ENCODE measurements around the gene ESRRB. TPM values are rescaled to one million over a fixed set of nuclear protein-coding genes. Genes with fewer than 3 reads are reported as not detected.

The ESRRB gene
- total RNA-seq, 1 donor from 2014 or later: not detected

GRCh38 chr14:76346391-76347160 is 29.4 kb upstream of the ESRRB start:
- Mint-ChIP-seq H3K27me3 (ENCODE audit: unreplicated experiment) (peaks cover 22% of the 10 kb centered on the region), H3K4me1 (ENCODE audit: unreplicated experiment) (peaks cover 8% of the 10 kb centered on the region), H3K9me3 (ENCODE audit: unreplicated experiment) (no peaks in the 10 kb centered on the region), H3K36me3 (ENCODE audit: unreplicated experiment) (no peaks in the 10 kb centered on the region), H3K4me3 (ENCODE audit: unreplicated experiment) (no peak overlapping the region), H3K27ac (ENCODE audit: unreplicated experiment) (no peak overlapping the region)
- no peak for DNase-seq (ENCODE audit: extremely low spot score, unreplicated experiment)
- TF ChIP-seq CTCF (IDR thresholded peaks at IDR 0.05): no peak

DNA sequence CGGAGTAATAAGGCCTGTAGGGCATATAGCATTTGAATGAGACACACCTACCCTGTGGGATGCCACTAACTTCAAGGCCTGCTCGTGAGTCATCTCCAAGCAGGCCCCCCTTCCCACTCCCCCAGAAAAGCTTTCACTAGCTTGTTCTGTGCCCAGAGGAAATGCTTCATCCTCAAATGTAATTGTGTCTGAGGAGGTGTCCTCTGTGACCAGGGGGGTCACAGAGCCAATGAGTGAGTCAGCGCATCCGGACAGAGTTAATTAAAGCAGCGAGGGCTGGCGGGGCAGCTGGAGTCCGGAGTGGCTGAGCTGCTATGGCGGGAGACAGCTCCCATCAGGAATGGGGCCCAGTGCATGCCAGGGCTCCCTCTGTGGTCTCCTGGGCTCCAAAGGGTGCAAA is 27.0 kb upstream of the ESRRB start:
- Mint-ChIP-seq H3K27ac (ENCODE audit: unreplicated experiment) (no peak overlapping the region), H3K4me1 (ENCODE audit: unreplicated experiment) (peaks cover 13% of the 10 kb centered on the region), H3K9me3 (ENCODE audit: unreplicated experiment) (no peaks in the 10 kb centered on the region), H3K36me3 (ENCODE audit: unreplicated experiment) (no peaks in the 10 kb centered on the region), H3K27me3 (ENCODE audit: unreplicated experiment) (peaks cover 9% of the 10 kb centered on the region), H3K4me3 (ENCODE audit: unreplicated experiment) (no peak overlapping the region)
- DNase-seq (ENCODE audit: extremely low spot score, unreplicated experiment): no peak
- TF ChIP-seq CTCF (IDR thresholded peaks at IDR 0.05): no peak

GRCh38 chr14:76349993-76350392 is 25.9 kb upstream of the ESRRB start:
- no peak for TF ChIP-seq CTCF (IDR thresholded peaks at IDR 0.05)
- no peaks in the 10 kb centered on the region for H3K36me3 Mint-ChIP-seq (ENCODE audit: unreplicated experiment)
- no peak for DNase-seq (ENCODE audit: extremely low spot score, unreplicated experiment)
- H3K9me3 Mint-ChIP-seq (ENCODE audit: unreplicated experiment): no peaks in the 10 kb centered on the region
- peaks cover 9% of the 10 kb centered on the region for H3K27me3 Mint-ChIP-seq (ENCODE audit: unreplicated experiment)
- H3K4me3 Mint-ChIP-seq (ENCODE audit: unreplicated experiment): no peak overlapping the region
- peaks cover 13% of the 10 kb centered on the region for H3K4me1 Mint-ChIP-seq (ENCODE audit: unreplicated experiment)
- H3K27ac Mint-ChIP-seq (ENCODE audit: unreplicated experiment): no peak overlapping the region

DNA sequence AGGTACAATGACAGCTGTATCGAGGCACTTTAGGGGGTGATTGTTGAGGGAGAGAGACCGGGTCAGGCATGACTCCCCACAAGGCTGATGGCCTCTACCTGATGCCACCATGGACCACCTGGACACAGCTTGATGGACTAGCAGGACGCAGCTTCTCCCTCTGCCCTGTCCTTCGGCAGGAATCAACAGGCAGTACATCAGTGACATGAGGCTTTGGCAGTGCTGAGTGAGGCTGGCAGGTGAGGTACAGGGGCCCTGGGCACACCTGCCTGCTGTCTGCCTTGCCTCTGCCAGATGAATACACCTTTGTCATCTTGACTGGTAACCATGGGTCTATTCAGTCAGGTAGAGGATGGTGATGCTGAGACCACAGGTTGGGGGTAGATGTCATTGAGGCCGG is 25.3 kb upstream of the ESRRB start:
- DNase-seq (ENCODE audit: extremely low spot score, unreplicated experiment): no peak
- Mint-ChIP-seq H3K9me3 (ENCODE audit: unreplicated experiment) (no peaks in the 10 kb centered on the region), H3K4me3 (ENCODE audit: unreplicated experiment) (no peak overlapping the region), H3K27ac (ENCODE audit: unreplicated experiment) (no peak overlapping the region), H3K27me3 (ENCODE audit: unreplicated experiment) (peaks cover 10% of the 10 kb centered on the region), H3K36me3 (ENCODE audit: unreplicated experiment) (no peaks in the 10 kb centered on the region), H3K4me1 (ENCODE audit: unreplicated experiment) (peaks cover 13% of the 10 kb centered on the region)
- no peak for TF ChIP-seq CTCF (IDR thresholded peaks at IDR 0.05)

- peaks cover 10% of the 10 kb centered on the region for H3K27me3 Mint-ChIP-seq (ENCODE audit: unreplicated experiment)
- no peaks in the 10 kb centered on the region for H3K36me3 Mint-ChIP-seq (ENCODE audit: unreplicated experiment)
- H3K4me1 Mint-ChIP-seq (ENCODE audit: unreplicated experiment): peaks cover 13% of the 10 kb centered on the region
- no peak overlapping the region for H3K27ac Mint-ChIP-seq (ENCODE audit: unreplicated experiment)
- no peak for DNase-seq (ENCODE audit: extremely low spot score, unreplicated experiment)
- TF ChIP-seq CTCF (IDR thresholded peaks at IDR 0.05): no peak
- H3K4me3 Mint-ChIP-seq (ENCODE audit: unreplicated experiment): no peak overlapping the region
- no peaks in the 10 kb centered on the region for H3K9me3 Mint-ChIP-seq (ENCODE audit: unreplicated experiment)
Observed at GRCh38 chr14:76351941-76352340, 24.0 kb upstream of the ESRRB start.

Data from osteocyte (in vitro differentiated cells).